Lower leg skin (tissue), 4 donors: Measurements from ENCODE around the gene SLC15A5. TPM values are rescaled to one million over a fixed set of nuclear protein-coding genes. Genes with fewer than 3 reads are reported as not detected.

Experiments used
- DNase-seq, 2 donors: peaks; one replicate each; pipeline ENCODE4 v3.0.0-alpha.2; 2019; ENCODE audit warnings: low spot score in 2 of 2
- H3K4me3 ChIP-seq: fragments of 200-600 bp; sonication (generic); 2 replicates; pipeline ENCODE4 v1.5.1; 2017; ENCODE audit warnings: mild to moderate bottlenecking, low read depth; ENCODE audit not compliant: poor library complexity, severe bottlenecking
- POLR2A ChIP-seq, 2 donors: fragments of 450-650 bp; IDR thresholded peaks; one replicate each; pipeline ENCODE4 v1.6.1; 2016 to 2017; ENCODE audit warnings: antibody characterized with exemption in 2 of 2, mild to moderate bottlenecking in 1 of 2, moderate library complexity in 1 of 2
- WGBS, 2 donors: methylation state at CpG; one replicate each; pipeline ENCODE4 v1.1.5; 2018; 5-methylcytosine and 5-hydroxymethylcytosine counted together
- intact Hi-C: fragments of 100-400 bp; cut with DNase I; formaldehyde crosslinking; loops from one replicate; pipeline ENCODE4 v1.15.0; 2023; ENCODE audit warnings: low total_unique reads
- total RNA-seq, 4 donors: library from RNA; depleted of rRNA; stranded (reverse); fragments of >200 nt; gene quantifications; one replicate each; pipeline ENCODE4 v1.1.0, GENCODE V29; 2016
- TF ChIP-seq, protein P1 (sequence below), 3 donors: fragments of 450-650 bp; IDR thresholded peaks; one replicate each; pipeline ENCODE4 v1.5.1; 2016; ENCODE audit warnings: antibody characterized with exemption in 3 of 3, mild to moderate bottlenecking in 3 of 3, moderate library complexity in 2 of 3

The SLC15A5 gene, protein sequence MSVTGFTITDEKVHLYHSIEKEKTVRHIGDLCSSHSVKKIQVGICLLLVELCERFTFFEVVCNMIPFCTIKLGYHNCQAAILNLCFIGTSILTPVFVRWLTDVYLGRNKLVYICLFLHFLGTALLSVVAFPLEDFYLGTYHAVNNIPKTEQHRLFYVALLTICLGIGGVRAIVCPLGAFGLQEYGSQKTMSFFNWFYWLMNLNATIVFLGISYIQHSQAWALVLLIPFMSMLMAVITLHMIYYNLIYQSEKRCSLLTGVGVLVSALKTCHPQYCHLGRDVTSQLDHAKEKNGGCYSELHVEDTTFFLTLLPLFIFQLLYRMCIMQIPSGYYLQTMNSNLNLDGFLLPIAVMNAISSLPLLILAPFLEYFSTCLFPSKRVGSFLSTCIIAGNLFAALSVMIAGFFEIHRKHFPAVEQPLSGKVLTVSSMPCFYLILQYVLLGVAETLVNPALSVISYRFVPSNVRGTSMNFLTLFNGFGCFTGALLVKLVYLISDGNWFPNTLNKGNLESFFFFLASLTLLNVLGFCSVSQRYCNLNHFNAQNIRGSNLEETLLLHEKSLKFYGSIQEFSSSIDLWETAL
- not detected for total RNA-seq

DNA sequence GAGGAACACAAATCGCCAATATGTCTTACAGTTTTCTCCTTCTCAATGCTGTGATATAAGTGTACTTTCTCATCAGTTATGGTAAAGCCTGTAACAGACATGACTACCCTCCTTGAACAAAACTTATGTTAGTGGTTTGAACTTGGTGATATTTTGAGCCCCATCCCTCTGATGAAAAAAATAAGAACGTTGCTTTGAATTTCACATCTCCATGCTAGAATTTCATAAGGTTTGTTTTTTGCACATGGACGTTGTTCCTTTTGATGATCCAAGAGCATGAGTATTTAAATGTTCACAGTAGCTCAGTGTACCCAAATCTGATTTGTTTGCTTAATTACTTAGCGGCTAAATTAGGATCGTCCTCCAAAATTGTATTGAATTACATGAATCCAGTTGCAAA, at the start of gene SLC15A5:
Gene SLC15A5 (minus strand): TSS at position 101 of the 400 bp plus-strand sequence. CDS start 0 bp downstream, at position 101.
- TF ChIP-seq, protein P1, sequence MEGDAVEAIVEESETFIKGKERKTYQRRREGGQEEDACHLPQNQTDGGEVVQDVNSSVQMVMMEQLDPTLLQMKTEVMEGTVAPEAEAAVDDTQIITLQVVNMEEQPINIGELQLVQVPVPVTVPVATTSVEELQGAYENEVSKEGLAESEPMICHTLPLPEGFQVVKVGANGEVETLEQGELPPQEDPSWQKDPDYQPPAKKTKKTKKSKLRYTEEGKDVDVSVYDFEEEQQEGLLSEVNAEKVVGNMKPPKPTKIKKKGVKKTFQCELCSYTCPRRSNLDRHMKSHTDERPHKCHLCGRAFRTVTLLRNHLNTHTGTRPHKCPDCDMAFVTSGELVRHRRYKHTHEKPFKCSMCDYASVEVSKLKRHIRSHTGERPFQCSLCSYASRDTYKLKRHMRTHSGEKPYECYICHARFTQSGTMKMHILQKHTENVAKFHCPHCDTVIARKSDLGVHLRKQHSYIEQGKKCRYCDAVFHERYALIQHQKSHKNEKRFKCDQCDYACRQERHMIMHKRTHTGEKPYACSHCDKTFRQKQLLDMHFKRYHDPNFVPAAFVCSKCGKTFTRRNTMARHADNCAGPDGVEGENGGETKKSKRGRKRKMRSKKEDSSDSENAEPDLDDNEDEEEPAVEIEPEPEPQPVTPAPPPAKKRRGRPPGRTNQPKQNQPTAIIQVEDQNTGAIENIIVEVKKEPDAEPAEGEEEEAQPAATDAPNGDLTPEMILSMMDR (IDR thresholded peaks at IDR 0.05) = no peak
- no peak for TF ChIP-seq POLR2A (IDR thresholded peaks at IDR 0.05)
- intact Hi-C loops = no loop called here
- 84% methylated on average over 5 of the region's 5 CpGs for WGBS, 2 donors
- DNase-seq = no peak
- no peak within 1 kb of the TSS for H3K4me3 ChIP-seq

DNA sequence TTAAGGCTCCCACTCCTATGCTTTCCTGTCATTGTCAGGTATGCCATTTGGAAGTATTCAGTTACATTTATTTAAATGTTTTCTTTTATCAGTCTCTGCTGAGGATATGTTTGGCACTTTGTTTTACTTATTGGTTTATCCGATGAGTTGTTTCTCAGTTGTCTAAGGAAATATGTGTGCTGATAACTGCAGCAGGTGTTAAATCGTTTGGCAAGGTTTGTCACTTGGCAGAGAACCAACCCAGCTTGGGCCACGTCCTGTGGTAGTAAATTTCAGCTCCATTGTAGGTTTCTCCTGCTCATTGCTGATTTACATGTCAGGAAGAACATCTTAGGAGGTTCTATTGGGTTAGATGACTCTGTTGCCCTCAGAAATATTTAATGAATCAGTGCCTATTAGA, 47.9 kb upstream of the SLC15A5 start:
- intact Hi-C loops = no loop called here
- H3K4me3 ChIP-seq = no peak overlapping the region
- TF ChIP-seq, protein P1 (IDR thresholded peaks at IDR 0.05) = no peak
- TF ChIP-seq POLR2A (IDR thresholded peaks at IDR 0.05) = no peak
- WGBS, 2 donors = 28% methylated on average over 3 of the region's 3 CpGs
- no peak for DNase-seq

DNA sequence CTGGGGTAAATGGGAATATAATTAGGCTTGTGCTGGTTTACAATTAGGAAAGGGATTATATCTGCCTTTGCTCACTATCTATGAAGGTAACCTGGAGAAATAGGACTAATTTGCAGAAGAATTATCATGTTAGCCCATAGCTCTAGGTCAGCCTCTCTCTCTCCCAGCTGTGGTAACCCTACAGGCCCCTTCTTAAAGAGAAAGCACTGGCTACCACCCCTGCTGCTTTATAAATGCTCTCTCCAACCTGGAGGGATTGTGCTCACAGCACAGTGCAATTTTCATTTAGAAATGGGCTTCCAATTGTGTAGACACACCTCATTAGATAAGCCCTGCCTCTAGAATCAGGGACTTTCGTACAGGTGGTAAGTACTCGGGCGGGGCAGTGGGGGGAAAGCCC, 47.3 kb upstream of the SLC15A5 start:
- WGBS, 2 donors = 79 to 83% methylated on average over 3 of the region's 3 CpGs
- TF ChIP-seq POLR2A (IDR thresholded peaks at IDR 0.05) = no peak
- TF ChIP-seq, protein P1 (IDR thresholded peaks at IDR 0.05) = no peak
- intact Hi-C loops = no loop called here

GRCh38 chr12:16324272-16324671, 46.8 kb upstream of the SLC15A5 start:
- no peak overlapping the region for H3K4me3 ChIP-seq
- DNase-seq = no peak
- intact Hi-C loops = no loop called here
- WGBS, 2 donors = 66 to 79% methylated on average over 5 of the region's 5 CpGs
- no peak for TF ChIP-seq POLR2A (IDR thresholded peaks at IDR 0.05)
- TF ChIP-seq, protein P1 (IDR thresholded peaks at IDR 0.05) = no peak

More for the DNA sequence above, 47.3 kb upstream of the SLC15A5 start:
- H3K4me3 ChIP-seq = no peak overlapping the region
- DNase-seq = no peak

GRCh38 chr12:16323638-16324037, 46.2 kb upstream of the SLC15A5 start:
- 46 to 64% methylated on average over 2 of the region's 2 CpGs for WGBS, 2 donors
- intact Hi-C loops = no loop called here
- no peak for DNase-seq

More at GRCh38 chr12:16323638-16324037, 46.2 kb upstream of the SLC15A5 start:
- no peak overlapping the region for H3K4me3 ChIP-seq
- TF ChIP-seq, protein P1 (IDR thresholded peaks at IDR 0.05) = no peak
- no peak for TF ChIP-seq POLR2A (IDR thresholded peaks at IDR 0.05)
